Heart right ventricle (tissue), 16 donors: ENCODE measurements around the gene FADS1. TPM values are rescaled to one million over a fixed set of nuclear protein-coding genes. Genes with fewer than 3 reads are reported as not detected.

ENCODE experiments used
- ATAC-seq, 8 donors: fragments of 200-7000 bp; cut with Tn5 transposase; one replicate each; pipeline ENCODE4 v1.9.1; 2020; ENCODE audit warnings: mild to moderate bottlenecking in 8 of 8, moderate library complexity in 8 of 8, moderate number of reproducible peaks in 1 of 8
- DNase-seq, 2 donors: peaks; one replicate each; pipeline ENCODE4 v3.0.0-alpha.2; 2020
- H3K27ac ChIP-seq, 10 donors: fragments of 200-600 bp; sonication (generic) in 2 of 10; one replicate each; pipeline versions ENCODE4 v1.5.0 to v1.8.0; 2020 to 2022; ENCODE audit warnings: mild to moderate bottlenecking in 3 of 10
- H3K27me3 ChIP-seq, 7 donors: fragments of 200-600 bp; one replicate each; pipeline ENCODE4 v1.8.0; 2021 to 2022; ENCODE audit warnings: mild to moderate bottlenecking in 2 of 7
- H3K36me3 ChIP-seq, 9 donors: fragments of 200-600 bp; sonication (generic) in 1 of 9; one replicate each; pipeline versions ENCODE4 v1.5.0 to v1.8.0; 2020 to 2022; ENCODE audit warnings: mild to moderate bottlenecking in 2 of 9
- H3K4me1 ChIP-seq, 9 donors: fragments of 200-600 bp; sonication (generic) in 1 of 9; one replicate each; pipeline versions ENCODE4 v1.5.0 to v1.8.0; 2020 to 2022; ENCODE audit warnings: mild to moderate bottlenecking in 4 of 9
- H3K4me3 ChIP-seq, 10 donors: fragments of 200-600 bp; sonication (generic) in 2 of 10; one replicate each; pipeline versions ENCODE4 v1.5.0 to v1.8.0; 2020 to 2022; ENCODE audit warnings: mild to moderate bottlenecking in 7 of 10, moderate library complexity in 2 of 10
- H3K9me3 ChIP-seq, 11 donors: fragments of 200-600 bp in 10 of 11; sonication (generic) in 2 of 11; one replicate each; pipeline versions ENCODE4 v1.5.0 to v1.8.0; 2013 to 2022; ENCODE audit warnings: mild to moderate bottlenecking in 2 of 11, control low read depth in 1 of 11, moderate library complexity in 1 of 11
- CTCF ChIP-seq, 9 donors: fragments of 200-600 bp; sonication (generic) in 2 of 9; IDR thresholded peaks; one replicate each; pipeline versions ENCODE4 v1.5.0 to v1.8.0; 2021 to 2022; ENCODE audit warnings: antibody characterized with exemption in 9 of 9, mild to moderate bottlenecking in 5 of 9, moderate library complexity in 1 of 9
- WGBS, 2 donors: extraction: QIAGEN DNeasy Blood & Tissue Kit; methylation state at CpG; one replicate each; pipeline ENCODE4 v1.1.7; 2013; ENCODE audit warnings: inconsistent platforms in 1 of 2; 5-methylcytosine and 5-hydroxymethylcytosine counted together
- intact Hi-C, 10 donors: fragments of 100-400 bp; cut with DNase I; formaldehyde crosslinking; loops; one replicate each; pipeline versions ENCODE4 v1.11.1 to v1.14.2; 2022
- polyA plus RNA-seq, 2 donors: library from polyadenylated mRNA; stranded (reverse); fragments of 200-250 nt; gene quantifications; one replicate each; pipeline ENCODE4 v1.2.3, GENCODE V29; 2013
- total RNA-seq, 10 donors: library from RNA; stranded (reverse); fragmentation: NEBNext Ultra II Directional in 3 of 10; extraction: Animal tissue kit (Norgen Biotek cat#: 25700) in 3 of 10; gene quantifications; one replicate each; pipeline versions ENCODE4 v1.2.1 to v1.2.4, GENCODE V29; 2021 to 2023
- donor health status: Arrhythmogenic right ventricular cardiomyopathy.
- donor health status: ischemic (EF 13 %, LVEDD 7.1; RV severe dilation, severe dysfunction).
- donor health status: healthy with polysubstance abuse.
- donor health status: DM: no; HTN: yes; CAD: no.
- donor health status: DM: no; HTN: no; CAD: no.
- donor health status: ischemic (EF 25% LVEDD 6.9; RV normal size, moderate dysfunction).
- donor health status: ischemic (EF 25% LVEDD 5.7; RV mildly dilated, moderate dysfunction).
- donor health status: healthy.
- donor health status: DM: yes; HTN: yes; CAD: no.
- donor health status: Ischemic cardiomyopathy.
- donor health status: ischemic (EF 35%, LVEDD 5.7; RV mildly dilated, moderate dysfunction).
- donor health status: nonischemic (EF 11% LVEDD 7.7; RV severe dilation, severe dysfunction).
- donor health status: DM: yes; HTN: yes; CAD: no.
- donor health status: PGD.
- donor health status: ischemic (EF 29% LVEDD 5.4; RV normal size, mild dysfunction).
- donor health status: nonischemic (EF 23%, LVEDD 6.1; RV moderate dilation, normal function).

FADS1 gene
- total and polyA plus RNA-seq, 12 donors, result 13.8 to 37.4 (median 25.4) TPM

GRCh38 chr11:61761440-61762222 is 55.2 kb downstream of the FADS1 start:
- ATAC-seq, result no peak
- Histone ChIP-seq H3K27me3 (peaks cover 0 to 21% (median 3%) of the 10 kb centered on the region in 7 donors), H3K27ac (no peak overlapping the region), H3K4me3 (no peak overlapping the region), H3K36me3 (no peaks in the 10 kb centered on the region), H3K9me3 (no peaks in the 10 kb centered on the region), H3K4me1 (peaks cover 0 to 3% (median 0%) of the 10 kb centered on the region in 9 donors)
- no peak for TF ChIP-seq CTCF (IDR thresholded peaks at IDR 0.05)
- no peak for DNase-seq
- intact Hi-C loops, result no loop called here
- WGBS, 2 donors, result 81 to 86% methylated on average over 11 of the region's 11 CpGs

- peaks cover 0 to 10% (median 0%) of the 10 kb centered on the region in 9 donors for H3K4me1 ChIP-seq
- 70 to 80% methylated on average over 13 of the region's 13 CpGs for WGBS, 2 donors
- no peak overlapping the region for H3K27ac ChIP-seq
- TF ChIP-seq CTCF (IDR thresholded peaks at IDR 0.05), result no peak
- H3K4me3 ChIP-seq, result no peak overlapping the region
- H3K36me3 ChIP-seq, result no peaks in the 10 kb centered on the region
- intact Hi-C loops, result no loop called here
- no peaks in the 10 kb centered on the region for H3K9me3 ChIP-seq
- DNase-seq (no peak), ATAC-seq (no peak)
- peaks cover 0 to 21% (median 3%) of the 10 kb centered on the region in 7 donors for H3K27me3 ChIP-seq
Observed at GRCh38 chr11:61760946-61761345, 55.9 kb downstream of the FADS1 start.

GRCh38 chr11:61757213-61757862 is 59.5 kb downstream of the FADS1 start:
- Histone ChIP-seq H3K27ac (no peak overlapping the region), H3K9me3 (no peaks in the 10 kb centered on the region), H3K4me1 (peaks cover 0 to 15% (median 4%) of the 10 kb centered on the region in 9 donors), H3K4me3 (no peak overlapping the region), H3K36me3 (no peaks in the 10 kb centered on the region), H3K27me3 (peaks cover 0 to 16% (median 8%) of the 10 kb centered on the region in 7 donors)
- intact Hi-C loops, result no loop called here
- no peak for TF ChIP-seq CTCF (IDR thresholded peaks at IDR 0.05)
- DNase-seq (no peak), ATAC-seq (no peak)
- WGBS, 2 donors, result 89 to 90% methylated on average over 15 of the region's 15 CpGs

GRCh38 chr11:61756452-61757212 is 60.2 kb downstream of the FADS1 start:
- intact Hi-C loops, result no loop called here
- Histone ChIP-seq H3K27me3 (peaks cover 0 to 19% (median 6%) of the 10 kb centered on the region in 7 donors), H3K4me1 (peaks cover 0 to 18% (median 4%) of the 10 kb centered on the region in 9 donors), H3K9me3 (no peaks in the 10 kb centered on the region), H3K27ac (peak overlapping the region in 1 of 10 donors; percentile 26), H3K4me3 (no peak overlapping the region), H3K36me3 (no peaks in the 10 kb centered on the region)
- no peak for TF ChIP-seq CTCF (IDR thresholded peaks at IDR 0.05)
- DNase-seq, result no peak
- 77 to 78% methylated on average over 9 of the region's 9 CpGs for WGBS, 2 donors
- no peak for ATAC-seq
